K562 (cell line): ENCODE results near the gene SNX33. TPM values are rescaled to one million over a fixed set of nuclear protein-coding genes. Genes with fewer than 3 reads are reported as not detected.
A peak's percentile ranks its signal among the peaks of the same experiment; 100 is the strongest.

Experiments used
- ARID1B ChIP-seq: fragments of 450-650 bp; IDR thresholded peaks from 2 replicates; pipeline ENCODE4 v1.6.1; 2016; ENCODE audit warnings: antibody characterized with exemption, mild to moderate bottlenecking, inconsistent platforms
- CTBP1 ChIP-seq: fragments of 450-650 bp; IDR thresholded peaks from 2 replicates; pipeline ENCODE4 v1.6.1; 2016; ENCODE audit warnings: borderline replicate concordance
- HMG20A ChIP-seq: fragments of 450-650 bp; formaldehyde crosslinking; conservative IDR thresholded peaks from 2 replicates; pipeline ENCODE4 v1.4.0; 2020; ENCODE audit warnings: mild to moderate bottlenecking, mixed read lengths
- KHSRP ChIP-seq: fragments of 450-650 bp; IDR thresholded peaks from 2 replicates; pipeline ENCODE4 v1.6.1; 2017
- PHF21A ChIP-seq: fragments of 450-650 bp; IDR thresholded peaks from 2 replicates; pipeline ENCODE4 v1.6.1; 2017; ENCODE audit warnings: low read depth, borderline replicate concordance
- SMC3 ChIP-seq: conservative IDR thresholded peaks from 2 replicates; pipeline ENCODE4 v1.6.1; 2011; ENCODE audit warnings: low read depth, low read length, improper control_type of control experiment; ENCODE audit not compliant: insufficient read depth
- TGIF2 ChIP-seq: sonication (generic); formaldehyde crosslinking; IDR thresholded peaks from 2 replicates; pipeline ENCODE4 v1.8.1; 2022; ENCODE audit warnings: mild to moderate bottlenecking, missing genetic modification reagents, moderate library complexity
- ZNF217 ChIP-seq: sonication (generic); formaldehyde crosslinking; IDR thresholded peaks from 2 replicates; pipeline ENCODE4 v1.8.0; 2022; ENCODE audit warnings: mild to moderate bottlenecking, missing genetic modification reagents
- polyA plus RNA-seq, 8 experiments: library from polyadenylated mRNA; depleted of rRNA in 4 of 8; stranded (reverse) in 5 of 8; unstranded in 3 of 8; fragments of >200 nt; fragmentation: Nextera tagmentation in 2 of 8; fragmentation: Illumina TruSeq in 1 of 8; extraction: Ambion mirVana in 2 of 8; extraction: Trizol in 1 of 8; gene quantifications; 2 replicates each; pipeline versions ENCODE4 v1.2.1 to v1.2.3, GENCODE V29; 2011 to 2014; ENCODE audit warnings: inconsistent platforms in 1 of 8, missing spikeins in 1 of 8
- total RNA-seq, 7 experiments: library from RNA; depleted of rRNA in 6 of 7; stranded (reverse); fragments of >200 nt in 6 of 7; fragmentation: Illumina TruSeq in 2 of 7; extraction: Trizol in 2 of 7; gene quantifications; 2 replicates each; pipeline versions ENCODE4 v1.2.1 to v1.2.3, GENCODE V29; 2011 to 2021; ENCODE audit warnings: low replicate concordance in 1 of 7
- TF ChIP-seq, protein P1 (sequence below): fragments of 200-600 bp; sonication (generic); IDR thresholded peaks from one replicate; pipeline ENCODE4 v1.6.1; 2012; ENCODE audit warnings: mild to moderate bottlenecking, low read depth, low read length, inconsistent platforms
- TF ChIP-seq, protein P2 (sequence below): sonication (generic); formaldehyde crosslinking; IDR thresholded peaks from 2 replicates; pipeline ENCODE4 v1.8.0; 2022; ENCODE audit warnings: missing genetic modification reagents, mild to moderate bottlenecking, borderline replicate concordance
- TF ChIP-seq, protein P3 (sequence below): fragments of 250-450 bp; sonication (Bioruptor Pico); IDR thresholded peaks from 2 replicates; pipeline ENCODE4 v1.8.0; 2021; ENCODE audit warnings: mild to moderate bottlenecking, moderate library complexity

SNX33 gene
- total and polyA plus RNA-seq, 9 of the 15 experiments (the other 6 are each of a cell fraction or from before 2014, with no cell fraction given), result 1.4 to 14.1 (median 8.2) TPM

DNA sequence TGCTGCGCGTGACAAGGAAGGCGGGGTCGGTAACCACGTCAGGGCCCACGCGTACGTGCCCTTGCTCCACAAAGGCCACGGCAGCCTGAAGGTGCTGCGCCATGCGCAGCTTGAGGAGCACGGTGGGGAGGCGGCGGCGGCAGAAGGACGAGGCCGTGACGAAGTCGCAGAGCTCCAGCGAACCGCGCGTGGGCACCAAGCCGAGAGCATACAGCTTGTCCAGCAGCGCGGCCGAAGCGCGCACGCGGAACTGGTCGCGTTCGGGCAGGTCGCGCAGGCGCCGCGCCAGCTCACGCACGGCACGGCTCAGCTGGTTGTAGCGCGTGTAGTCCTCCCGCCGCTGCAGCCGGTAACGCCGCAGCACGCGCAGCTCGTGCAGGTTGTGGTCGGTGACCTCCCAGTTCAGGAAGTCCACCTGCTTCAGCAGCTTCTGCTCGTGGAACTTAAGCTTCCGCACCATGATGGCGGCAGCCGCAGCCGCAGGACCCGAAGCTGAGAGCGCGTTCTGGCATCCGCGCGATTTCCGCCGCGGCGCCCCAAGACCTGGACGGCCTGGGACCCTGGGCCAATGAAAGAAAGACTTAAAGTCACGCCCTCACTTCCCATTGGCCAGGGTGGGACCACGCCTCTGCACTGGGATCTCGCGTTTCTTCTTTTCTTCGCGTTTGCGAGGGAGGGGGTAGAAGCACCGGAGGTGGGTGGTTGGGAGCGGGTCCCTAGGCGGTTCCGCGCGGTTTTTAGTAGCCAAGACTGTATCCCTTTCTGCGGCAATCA is 7.8 kb upstream of the SNX33 start, which contains the start of gene IMP3 (continued):
- TF ChIP-seq, protein P1, sequence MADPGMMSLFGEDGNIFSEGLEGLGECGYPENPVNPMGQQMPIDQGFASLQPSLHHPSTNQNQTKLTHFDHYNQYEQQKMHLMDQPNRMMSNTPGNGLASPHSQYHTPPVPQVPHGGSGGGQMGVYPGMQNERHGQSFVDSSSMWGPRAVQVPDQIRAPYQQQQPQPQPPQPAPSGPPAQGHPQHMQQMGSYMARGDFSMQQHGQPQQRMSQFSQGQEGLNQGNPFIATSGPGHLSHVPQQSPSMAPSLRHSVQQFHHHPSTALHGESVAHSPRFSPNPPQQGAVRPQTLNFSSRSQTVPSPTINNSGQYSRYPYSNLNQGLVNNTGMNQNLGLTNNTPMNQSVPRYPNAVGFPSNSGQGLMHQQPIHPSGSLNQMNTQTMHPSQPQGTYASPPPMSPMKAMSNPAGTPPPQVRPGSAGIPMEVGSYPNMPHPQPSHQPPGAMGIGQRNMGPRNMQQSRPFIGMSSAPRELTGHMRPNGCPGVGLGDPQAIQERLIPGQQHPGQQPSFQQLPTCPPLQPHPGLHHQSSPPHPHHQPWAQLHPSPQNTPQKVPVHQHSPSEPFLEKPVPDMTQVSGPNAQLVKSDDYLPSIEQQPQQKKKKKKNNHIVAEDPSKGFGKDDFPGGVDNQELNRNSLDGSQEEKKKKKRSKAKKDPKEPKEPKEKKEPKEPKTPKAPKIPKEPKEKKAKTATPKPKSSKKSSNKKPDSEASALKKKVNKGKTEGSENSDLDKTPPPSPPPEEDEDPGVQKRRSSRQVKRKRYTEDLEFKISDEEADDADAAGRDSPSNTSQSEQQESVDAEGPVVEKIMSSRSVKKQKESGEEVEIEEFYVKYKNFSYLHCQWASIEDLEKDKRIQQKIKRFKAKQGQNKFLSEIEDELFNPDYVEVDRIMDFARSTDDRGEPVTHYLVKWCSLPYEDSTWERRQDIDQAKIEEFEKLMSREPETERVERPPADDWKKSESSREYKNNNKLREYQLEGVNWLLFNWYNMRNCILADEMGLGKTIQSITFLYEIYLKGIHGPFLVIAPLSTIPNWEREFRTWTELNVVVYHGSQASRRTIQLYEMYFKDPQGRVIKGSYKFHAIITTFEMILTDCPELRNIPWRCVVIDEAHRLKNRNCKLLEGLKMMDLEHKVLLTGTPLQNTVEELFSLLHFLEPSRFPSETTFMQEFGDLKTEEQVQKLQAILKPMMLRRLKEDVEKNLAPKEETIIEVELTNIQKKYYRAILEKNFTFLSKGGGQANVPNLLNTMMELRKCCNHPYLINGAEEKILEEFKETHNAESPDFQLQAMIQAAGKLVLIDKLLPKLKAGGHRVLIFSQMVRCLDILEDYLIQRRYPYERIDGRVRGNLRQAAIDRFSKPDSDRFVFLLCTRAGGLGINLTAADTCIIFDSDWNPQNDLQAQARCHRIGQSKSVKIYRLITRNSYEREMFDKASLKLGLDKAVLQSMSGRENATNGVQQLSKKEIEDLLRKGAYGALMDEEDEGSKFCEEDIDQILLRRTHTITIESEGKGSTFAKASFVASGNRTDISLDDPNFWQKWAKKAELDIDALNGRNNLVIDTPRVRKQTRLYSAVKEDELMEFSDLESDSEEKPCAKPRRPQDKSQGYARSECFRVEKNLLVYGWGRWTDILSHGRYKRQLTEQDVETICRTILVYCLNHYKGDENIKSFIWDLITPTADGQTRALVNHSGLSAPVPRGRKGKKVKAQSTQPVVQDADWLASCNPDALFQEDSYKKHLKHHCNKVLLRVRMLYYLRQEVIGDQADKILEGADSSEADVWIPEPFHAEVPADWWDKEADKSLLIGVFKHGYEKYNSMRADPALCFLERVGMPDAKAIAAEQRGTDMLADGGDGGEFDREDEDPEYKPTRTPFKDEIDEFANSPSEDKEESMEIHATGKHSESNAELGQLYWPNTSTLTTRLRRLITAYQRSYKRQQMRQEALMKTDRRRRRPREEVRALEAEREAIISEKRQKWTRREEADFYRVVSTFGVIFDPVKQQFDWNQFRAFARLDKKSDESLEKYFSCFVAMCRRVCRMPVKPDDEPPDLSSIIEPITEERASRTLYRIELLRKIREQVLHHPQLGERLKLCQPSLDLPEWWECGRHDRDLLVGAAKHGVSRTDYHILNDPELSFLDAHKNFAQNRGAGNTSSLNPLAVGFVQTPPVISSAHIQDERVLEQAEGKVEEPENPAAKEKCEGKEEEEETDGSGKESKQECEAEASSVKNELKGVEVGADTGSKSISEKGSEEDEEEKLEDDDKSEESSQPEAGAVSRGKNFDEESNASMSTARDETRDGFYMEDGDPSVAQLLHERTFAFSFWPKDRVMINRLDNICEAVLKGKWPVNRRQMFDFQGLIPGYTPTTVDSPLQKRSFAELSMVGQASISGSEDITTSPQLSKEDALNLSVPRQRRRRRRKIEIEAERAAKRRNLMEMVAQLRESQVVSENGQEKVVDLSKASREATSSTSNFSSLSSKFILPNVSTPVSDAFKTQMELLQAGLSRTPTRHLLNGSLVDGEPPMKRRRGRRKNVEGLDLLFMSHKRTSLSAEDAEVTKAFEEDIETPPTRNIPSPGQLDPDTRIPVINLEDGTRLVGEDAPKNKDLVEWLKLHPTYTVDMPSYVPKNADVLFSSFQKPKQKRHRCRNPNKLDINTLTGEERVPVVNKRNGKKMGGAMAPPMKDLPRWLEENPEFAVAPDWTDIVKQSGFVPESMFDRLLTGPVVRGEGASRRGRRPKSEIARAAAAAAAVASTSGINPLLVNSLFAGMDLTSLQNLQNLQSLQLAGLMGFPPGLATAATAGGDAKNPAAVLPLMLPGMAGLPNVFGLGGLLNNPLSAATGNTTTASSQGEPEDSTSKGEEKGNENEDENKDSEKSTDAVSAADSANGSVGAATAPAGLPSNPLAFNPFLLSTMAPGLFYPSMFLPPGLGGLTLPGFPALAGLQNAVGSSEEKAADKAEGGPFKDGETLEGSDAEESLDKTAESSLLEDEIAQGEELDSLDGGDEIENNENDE, result no peak
- TF ChIP-seq PHF21A, result 0 out of 2 replicates have a peak, but pooled peaks have one; percentile 22
- no peak for TF ChIP-seq ZNF217 (CRISPR knock-in tag)
- TF ChIP-seq ARID1B, result no peak
- peak; percentile 94 for TF ChIP-seq CTBP1
- TF ChIP-seq, protein P2, sequence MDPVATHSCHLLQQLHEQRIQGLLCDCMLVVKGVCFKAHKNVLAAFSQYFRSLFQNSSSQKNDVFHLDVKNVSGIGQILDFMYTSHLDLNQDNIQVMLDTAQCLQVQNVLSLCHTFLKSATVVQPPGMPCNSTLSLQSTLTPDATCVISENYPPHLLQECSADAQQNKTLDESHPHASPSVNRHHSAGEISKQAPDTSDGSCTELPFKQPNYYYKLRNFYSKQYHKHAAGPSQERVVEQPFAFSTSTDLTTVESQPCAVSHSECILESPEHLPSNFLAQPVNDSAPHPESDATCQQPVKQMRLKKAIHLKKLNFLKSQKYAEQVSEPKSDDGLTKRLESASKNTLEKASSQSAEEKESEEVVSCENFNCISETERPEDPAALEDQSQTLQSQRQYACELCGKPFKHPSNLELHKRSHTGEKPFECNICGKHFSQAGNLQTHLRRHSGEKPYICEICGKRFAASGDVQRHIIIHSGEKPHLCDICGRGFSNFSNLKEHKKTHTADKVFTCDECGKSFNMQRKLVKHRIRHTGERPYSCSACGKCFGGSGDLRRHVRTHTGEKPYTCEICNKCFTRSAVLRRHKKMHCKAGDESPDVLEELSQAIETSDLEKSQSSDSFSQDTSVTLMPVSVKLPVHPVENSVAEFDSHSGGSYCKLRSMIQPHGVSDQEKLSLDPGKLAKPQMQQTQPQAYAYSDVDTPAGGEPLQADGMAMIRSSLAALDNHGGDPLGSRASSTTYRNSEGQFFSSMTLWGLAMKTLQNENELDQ (CRISPR knock-in tag), result 0 out of 2 replicates have a peak, but pooled peaks have one; percentile 62
- TF ChIP-seq HMG20A, result no peak
- no peak for TF ChIP-seq KHSRP
- no peak for TF ChIP-seq SMC3
- TF ChIP-seq, protein P3, sequence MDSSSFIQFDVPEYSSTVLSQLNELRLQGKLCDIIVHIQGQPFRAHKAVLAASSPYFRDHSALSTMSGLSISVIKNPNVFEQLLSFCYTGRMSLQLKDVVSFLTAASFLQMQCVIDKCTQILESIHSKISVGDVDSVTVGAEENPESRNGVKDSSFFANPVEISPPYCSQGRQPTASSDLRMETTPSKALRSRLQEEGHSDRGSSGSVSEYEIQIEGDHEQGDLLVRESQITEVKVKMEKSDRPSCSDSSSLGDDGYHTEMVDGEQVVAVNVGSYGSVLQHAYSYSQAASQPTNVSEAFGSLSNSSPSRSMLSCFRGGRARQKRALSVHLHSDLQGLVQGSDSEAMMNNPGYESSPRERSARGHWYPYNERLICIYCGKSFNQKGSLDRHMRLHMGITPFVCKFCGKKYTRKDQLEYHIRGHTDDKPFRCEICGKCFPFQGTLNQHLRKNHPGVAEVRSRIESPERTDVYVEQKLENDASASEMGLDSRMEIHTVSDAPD (CRISPR knock-in tag), result no peak; the same call in 1 of the 2 replicates
- no peak for TF ChIP-seq TGIF2 (CRISPR knock-in tag)
